TTC549 (cell line): Measurements from ENCODE around the gene GAS2L2.

ENCODE experiments used
- FAIRE-seq: peaks from 2 replicates; lab custom pipeline; 2012; peaks lifted over from hg19 to GRCh38; lab: Jason Lieb, UNC

The GAS2L2 gene

GRCh38 chr17:35752945-35753764 lies at the start of gene GAS2L2:
GAS2L2 (minus strand) TSS chr17:35753239; CDS start chr17:35752850, 389 bp downstream.
- no peak for FAIRE-seq

- no peak for FAIRE-seq
These were observed 48.7 kb upstream of the GAS2L2 start for GRCh38 chr17:35801583-35802224.

GRCh38 chr17:35799942-35800341 lies 46.9 kb upstream of the GAS2L2 start:
- FAIRE-seq, result no peak

- FAIRE-seq, result no peak
These were observed 44.9 kb upstream of the GAS2L2 start for GRCh38 chr17:35797918-35798317.

GRCh38 chr17:35797370-35797769 lies 44.3 kb upstream of the GAS2L2 start:
- FAIRE-seq, result no peak

- no peak for FAIRE-seq
These were observed 43.9 kb upstream of the GAS2L2 start for GRCh38 chr17:35796942-35797341.

GRCh38 chr17:35795871-35796265 lies 42.8 kb upstream of the GAS2L2 start:
- FAIRE-seq, result no peak

GRCh38 chr17:35795007-35795870 lies 42.2 kb upstream of the GAS2L2 start, which contains the start of gene MMP28:
MMP28 (minus strand) TSS chr17:35795641; CDS start chr17:35795377, 264 bp downstream.
- no peak for FAIRE-seq

- no peak for FAIRE-seq
These were observed 40.2 kb upstream of the GAS2L2 start for GRCh38 chr17:35793257-35793656.

GRCh38 chr17:35791681-35792350 lies 38.8 kb upstream of the GAS2L2 start:
- FAIRE-seq, result no peak

- FAIRE-seq, result no peak
These were observed 37.8 kb upstream of the GAS2L2 start for GRCh38 chr17:35790841-35791240.

GRCh38 chr17:35788477-35789368 lies 35.7 kb upstream of the GAS2L2 start:
- FAIRE-seq, result no peak

- FAIRE-seq, result no peak
These were observed 33.9 kb upstream of the GAS2L2 start for GRCh38 chr17:35786941-35787432.

- no peak for FAIRE-seq
These were observed 31.9 kb upstream of the GAS2L2 start for GRCh38 chr17:35784895-35785294.

GRCh38 chr17:35780950-35781349 lies 27.9 kb upstream of the GAS2L2 start:
- FAIRE-seq, result no peak

- no peak for FAIRE-seq
These were observed 25.7 kb upstream of the GAS2L2 start for GRCh38 chr17:35778641-35779196.

GRCh38 chr17:35775583-35775982 lies 22.5 kb upstream of the GAS2L2 start:
- FAIRE-seq, result no peak

GRCh38 chr17:35775039-35775438 lies 22.0 kb upstream of the GAS2L2 start:
- FAIRE-seq, result no peak

GRCh38 chr17:35774499-35774898 lies 21.5 kb upstream of the GAS2L2 start:
- FAIRE-seq, result no peak

- no peak for FAIRE-seq
These were observed 20.8 kb upstream of the GAS2L2 start for GRCh38 chr17:35773679-35774425.
